H9 (cell line): ENCODE data around the gene CCDC60. TPM values are rescaled to one million over a fixed set of nuclear protein-coding genes. Genes with fewer than 3 reads are reported as not detected.

Experiments used
- DNase-seq: peaks from one replicate; pipeline ENCODE4 v3.0.0-alpha.2; 2017
- H2AFZ ChIP-seq: one replicate; pipeline ENCODE4 v1.6.1; 2013; ENCODE audit warnings: mild to moderate bottlenecking, low read length, control low read depth, moderate library complexity
- H2AK5ac ChIP-seq: 2 replicates; pipeline ENCODE4 v1.6.1; 2013; ENCODE audit warnings: low read length, control low read depth, mixed read lengths; ENCODE audit not compliant: insufficient read length
- H2BK120ac ChIP-seq: one replicate; pipeline ENCODE4 v1.6.1; 2013; ENCODE audit warnings: low read depth, mild to moderate bottlenecking, low read length, control low read depth, inconsistent platforms; ENCODE audit not compliant: poor library complexity, severe bottlenecking
- H2BK12ac ChIP-seq: 2 replicates; pipeline ENCODE4 v1.6.1; 2013; ENCODE audit warnings: low read length, control low read depth, mixed read lengths, low read depth; ENCODE audit not compliant: insufficient read length
- H2BK15ac ChIP-seq: 2 replicates; pipeline ENCODE4 v1.6.1; 2013; ENCODE audit warnings: low read depth, low read length, control low read depth
- H2BK20ac ChIP-seq: one replicate; pipeline ENCODE4 v1.6.1; 2013; ENCODE audit warnings: low read depth, mild to moderate bottlenecking, low read length, control low read depth, inconsistent platforms; ENCODE audit not compliant: poor library complexity, severe bottlenecking
- H2BK5ac ChIP-seq: 2 replicates; pipeline ENCODE4 v1.6.1; 2013; ENCODE audit warnings: low read length, control low read depth, mixed read lengths; ENCODE audit not compliant: insufficient read length
- H3K14ac ChIP-seq: 2 replicates; pipeline ENCODE4 v1.6.1; 2013; ENCODE audit warnings: low read length, control low read depth; ENCODE audit not compliant: insufficient read depth
- H3K18ac ChIP-seq: 2 replicates; pipeline ENCODE4 v1.6.1; 2013; ENCODE audit warnings: low read depth, mild to moderate bottlenecking, mixed read lengths, low read length, control low read depth; ENCODE audit not compliant: insufficient read length
- H3K23ac ChIP-seq: 2 replicates; pipeline ENCODE4 v1.6.1; 2013; ENCODE audit warnings: low read length, control low read depth, mixed read lengths, low read depth; ENCODE audit not compliant: insufficient read length
- H3K23me2 ChIP-seq: 2 replicates; pipeline ENCODE4 v1.6.1; 2013; ENCODE audit warnings: low read depth, mild to moderate bottlenecking, mixed read lengths, low read length, control low read depth; ENCODE audit not compliant: insufficient read length, poor library complexity, severe bottlenecking
- H3K27ac ChIP-seq: 2 replicates; pipeline ENCODE4 v1.5.1; 2013; ENCODE audit warnings: low read length, control low read depth, mixed read lengths, low read depth; ENCODE audit not compliant: insufficient read length
- H3K27me3 ChIP-seq: 2 replicates; pipeline ENCODE4 v1.6.1; 2013; ENCODE audit warnings: low read length, control low read depth, inconsistent platforms; ENCODE audit not compliant: insufficient read depth
- H3K4ac ChIP-seq: 2 replicates; pipeline ENCODE4 v1.6.1; 2013; ENCODE audit warnings: low read depth, mild to moderate bottlenecking, control low read depth, inconsistent platforms, low read length, moderate library complexity
- H3K4me1 ChIP-seq: 2 replicates; pipeline ENCODE4 v1.6.1; 2013; ENCODE audit warnings: low read length, control low read depth, inconsistent platforms; ENCODE audit not compliant: insufficient read depth
- H3K4me2 ChIP-seq: 2 replicates; pipeline ENCODE4 v1.6.1; 2013; ENCODE audit warnings: low read length, control low read depth, mixed read lengths; ENCODE audit not compliant: insufficient read length, insufficient read depth
- H3K56ac ChIP-seq: 2 replicates; pipeline ENCODE4 v1.6.1; 2013; ENCODE audit warnings: low read depth, mild to moderate bottlenecking, mixed read lengths, low read length, control low read depth; ENCODE audit not compliant: insufficient read length
- H3K79me1 ChIP-seq: 2 replicates; pipeline ENCODE4 v1.6.1; 2013; ENCODE audit warnings: low read depth, mild to moderate bottlenecking, moderate library complexity, low read length, control low read depth, inconsistent platforms; ENCODE audit not compliant: insufficient read depth, poor library complexity, severe bottlenecking
- H3K79me2 ChIP-seq: 2 replicates; pipeline ENCODE4 v1.6.1; 2013; ENCODE audit warnings: low read length, control low read depth, inconsistent platforms; ENCODE audit not compliant: insufficient read depth
- H3K9ac ChIP-seq: 2 replicates; pipeline ENCODE4 v1.6.1; 2013; ENCODE audit warnings: low read length, control low read depth, mixed read lengths; ENCODE audit not compliant: insufficient read length; ENCODE audit errors: extremely low read depth
- H3K9me3 ChIP-seq: one replicate; pipeline ENCODE4 v1.6.1; 2013; ENCODE audit warnings: low read depth, low read length, inconsistent platforms; ENCODE audit not compliant: control insufficient read depth
- H3T11ph ChIP-seq: one replicate; pipeline ENCODE4 v1.6.1; 2013; ENCODE audit warnings: mild to moderate bottlenecking, low read length, control low read depth, inconsistent platforms
- H4K20me1 ChIP-seq: one replicate; pipeline ENCODE4 v1.6.1; 2013; ENCODE audit not compliant: control insufficient read depth, insufficient read length, insufficient read depth
- H4K5ac ChIP-seq: 2 replicates; pipeline ENCODE4 v1.6.1; 2013; ENCODE audit warnings: low read depth, mild to moderate bottlenecking, mixed read lengths, low read length, control low read depth; ENCODE audit not compliant: insufficient read length
- H4K8ac ChIP-seq: replicated peaks from 2 replicates; pipeline ENCODE4 v1.6.1; 2013; ENCODE audit warnings: low read length, control low read depth, mixed read lengths, low read depth; ENCODE audit not compliant: insufficient read length
- H4K91ac ChIP-seq: 2 replicates; pipeline ENCODE4 v1.6.1; 2013; ENCODE audit warnings: low read depth, mild to moderate bottlenecking, moderate library complexity, mixed read lengths, low read length, control low read depth; ENCODE audit not compliant: insufficient read length
- H3K27ac Mint-ChIP-seq, 3 experiments: 2 replicates in 2 of 3; 3 replicates in 1 of 3; pipeline ENCODE4 v1.8.0; 2020 to 2021; ENCODE audit warnings: mixed read lengths in 3 of 3, mild to moderate bottlenecking in 1 of 3, moderate library complexity in 1 of 3
- H3K27me3 Mint-ChIP-seq: 2 replicates; pipeline ENCODE4 v1.8.0; 2021; ENCODE audit warnings: low read depth, mild to moderate bottlenecking, moderate library complexity, mixed read lengths
- H3K36me3 Mint-ChIP-seq, 3 experiments: 2 replicates in 2 of 3; 3 replicates in 1 of 3; pipeline ENCODE4 v1.8.0; 2020 to 2021; ENCODE audit warnings: low read depth in 3 of 3, mixed read lengths in 3 of 3; ENCODE audit not compliant: insufficient read depth in 1 of 3
- H3K4me1 Mint-ChIP-seq, 2 experiments: 2 replicates each; pipeline ENCODE4 v1.8.0; 2020; ENCODE audit warnings: mixed read lengths in 2 of 2
- H3K4me3 Mint-ChIP-seq, 2 experiments: 2 replicates in 1 of 2; 3 replicates in 1 of 2; pipeline ENCODE4 v1.8.0; 2020 to 2021; ENCODE audit warnings: mild to moderate bottlenecking in 2 of 2, mixed read lengths in 2 of 2, moderate library complexity in 1 of 2
- H3K9me3 Mint-ChIP-seq, 2 experiments: 2 replicates in 1 of 2; 3 replicates in 1 of 2; pipeline ENCODE4 v1.8.0; 2020; ENCODE audit warnings: mild to moderate bottlenecking in 2 of 2, mixed read lengths in 2 of 2, moderate library complexity in 1 of 2
- CTCF ChIP-seq: fragments of 200-600 bp; sonication (generic); conservative IDR thresholded peaks from 3 replicates; pipeline ENCODE4 v1.8.0; 2021; ENCODE audit warnings: antibody characterized with exemption, mild to moderate bottlenecking
- WGBS: extraction: QIAGEN DNeasy Blood & Tissue Kit; methylation state at CpG from one replicate; pipeline ENCODE4 v1.1.7; 2013; ENCODE audit warnings: missing lambda C conversion rate, low lambda C conversion rate, mixed read lengths; ENCODE audit not compliant: insufficient read length; ENCODE audit errors: extremely low coverage; 5-methylcytosine and 5-hydroxymethylcytosine counted together
- total RNA-seq: library from RNA; stranded (reverse); gene quantifications from 2 replicates; pipeline ENCODE4 v1.2.1, GENCODE V29; 2021

CCDC60 gene
- total RNA-seq, 1 experiment from 2014 or later, result 0.44 TPM

- Histone ChIP-seq H2BK20ac (no peak overlapping the region), H2AK5ac (no peak overlapping the region), H2AFZ (no peak overlapping the region), H3K27ac (no peak overlapping the region), H3K14ac (no peak overlapping the region), H3K27me3 (no peaks in the 10 kb centered on the region), H4K8ac (no peak overlapping the region), H4K20me1 (no peaks in the 10 kb centered on the region), H3K4me2 (no peak overlapping the region), H4K91ac (no peak overlapping the region), H2BK5ac (no peak overlapping the region), H3K9ac (no peak overlapping the region), H3K79me2 (no peaks in the 10 kb centered on the region), H3K79me1 (no peaks in the 10 kb centered on the region), H3K23me2 (no peaks in the 10 kb centered on the region), H2BK120ac (no peak overlapping the region), H3T11ph (no peak overlapping the region), H2BK12ac (no peak overlapping the region), H3K4ac (no peak overlapping the region), H3K23ac (no peak overlapping the region), H4K5ac (no peak overlapping the region), H3K4me1 (peaks cover 7% of the 10 kb centered on the region; the same call in 1 of the 2 replicates), H2BK15ac (no peak overlapping the region), H3K56ac (no peak overlapping the region), H3K9me3 (no peaks in the 10 kb centered on the region), H3K18ac (no peak overlapping the region)
- no peak overlapping the region for H3K4me3 Mint-ChIP-seq
- no peaks in the 10 kb centered on the region; the same call in 1 of the 2 replicates for H3K27me3 Mint-ChIP-seq
- DNase-seq, result no peak
- peaks cover 0 to 2% (median 0%) of the 10 kb centered on the region in 3 experiments; a peak in 2 of 7 replicates for H3K36me3 Mint-ChIP-seq
- TF ChIP-seq CTCF, result no peak
- WGBS, result no CpG with 5 or more reads among the region's 4 CpGs
- peaks cover 7% of the 10 kb centered on the region in 2 experiments for H3K4me1 Mint-ChIP-seq
- no peak overlapping the region for H3K27ac Mint-ChIP-seq
- no peaks in the 10 kb centered on the region; a peak in 2 of 5 replicates for H3K9me3 Mint-ChIP-seq
These were observed 40.1 kb downstream of the CCDC60 start for GRCh38 chr12:119374635-119375034.
